DLD1 (cell line): Measurements from ENCODE around the gene R3HDM2.

ENCODE experiments used
- in situ Hi-C: cut with HindIII; loops from 2 replicates; pipeline ENCODE4 v1.10.0; 2017; ENCODE audit warnings: low sequenced_read_pairs

Gene R3HDM2

GRCh38 chr12:57430931-57431566 lies at the start of gene R3HDM2:
TSS of gene R3HDM2 (minus strand) at chr12:57431043. CDS start at chr12:57310428, 120,615 bp downstream.
- in situ Hi-C loops, result no loop called here

- in situ Hi-C loops, result no loop called here
Measured at GRCh38 chr12:57479376-57480115, 48.7 kb upstream of the R3HDM2 start, which contains the start of gene ARHGAP9. TSS of gene ARHGAP9 (minus strand) at chr12:57479866. CDS start at chr12:57479406, 460 bp downstream.

GRCh38 chr12:57479043-57479375 lies 48.2 kb upstream of the R3HDM2 start:
- in situ Hi-C loops, result no loop called here

GRCh38 chr12:57477710-57478681 lies 47.2 kb upstream of the R3HDM2 start:
- in situ Hi-C loops, result no loop called here

- in situ Hi-C loops, result no loop called here
Measured at GRCh38 chr12:57476993-57477709, 46.3 kb upstream of the R3HDM2 start.

- in situ Hi-C loops, result no loop called here
Measured at GRCh38 chr12:57476162-57476992, 45.5 kb upstream of the R3HDM2 start.

- in situ Hi-C loops, result no loop called here
Measured at GRCh38 chr12:57475271-57476161, 44.7 kb upstream of the R3HDM2 start.

- in situ Hi-C loops, result no loop called here
Measured at GRCh38 chr12:57474862-57475261, 44.0 kb upstream of the R3HDM2 start.

- in situ Hi-C loops, result no loop called here
Measured at GRCh38 chr12:57474430-57474829, 43.6 kb upstream of the R3HDM2 start.

GRCh38 chr12:57473886-57474285 lies 43.0 kb upstream of the R3HDM2 start:
- in situ Hi-C loops, result no loop called here

GRCh38 chr12:57473392-57473791 lies 42.5 kb upstream of the R3HDM2 start:
- in situ Hi-C loops, result no loop called here

GRCh38 chr12:57472391-57472790 lies 41.5 kb upstream of the R3HDM2 start:
- in situ Hi-C loops, result no loop called here

GRCh38 chr12:57471661-57472060 lies 40.8 kb upstream of the R3HDM2 start:
- in situ Hi-C loops, result no loop called here

- in situ Hi-C loops, result no loop called here
Measured at GRCh38 chr12:57470970-57471656, 40.3 kb upstream of the R3HDM2 start.

GRCh38 chr12:57470286-57470969 lies 39.6 kb upstream of the R3HDM2 start:
- in situ Hi-C loops, result no loop called here

- in situ Hi-C loops, result no loop called here
Measured at GRCh38 chr12:57469296-57470164, 38.7 kb upstream of the R3HDM2 start.

GRCh38 chr12:57467915-57468314 lies 37.1 kb upstream of the R3HDM2 start:
- in situ Hi-C loops, result no loop called here
